Right atrium auricular region (tissue), 2 donors: ENCODE data around the gene CACNA1F. TPM values are rescaled to one million over a fixed set of nuclear protein-coding genes. Genes with fewer than 3 reads are reported as not detected.

Experiments
- DNase-seq: peaks from one replicate; pipeline ENCODE4 v3.0.0-alpha.2; 2019; ENCODE audit warnings: low spot score
- H3K27ac ChIP-seq, 2 donors: fragments of 200-600 bp; sonication (generic); 1 replicate in 1 of 2; 2 replicates in 1 of 2; pipeline ENCODE4 v1.5.1; 2016 to 2019
- H3K27me3 ChIP-seq, 2 donors: fragments of 200-600 bp; sonication (generic); one replicate each; pipeline versions ENCODE4 v1.5.1 to v1.6.0; 2017 to 2019
- H3K36me3 ChIP-seq: fragments of 200-600 bp; sonication (generic); one replicate; pipeline ENCODE4 v1.5.1; 2016
- H3K4me1 ChIP-seq, 2 donors: fragments of 200-600 bp; sonication (generic); one replicate each; pipeline versions ENCODE4 v1.5.1 to v1.6.0; 2017 to 2019
- H3K4me3 ChIP-seq, 2 donors: fragments of 200-600 bp; sonication (generic); 1 replicate in 1 of 2; 2 replicates in 1 of 2; pipeline ENCODE4 v1.5.1; 2017 to 2019; ENCODE audit warnings: mild to moderate bottlenecking in 1 of 2, moderate library complexity in 1 of 2
- H3K9me3 ChIP-seq, 2 donors: fragments of 200-600 bp; sonication (generic); one replicate each; pipeline ENCODE4 v1.5.1; 2019
- total RNA-seq, 2 donors: library from RNA; depleted of rRNA; stranded (reverse); fragments of >200 nt; gene quantifications; one replicate each; pipeline ENCODE4 v1.1.0, GENCODE V29; 2016
- TF ChIP-seq, protein P1 (sequence below), 2 donors: fragments of 200-600 bp; sonication (generic); IDR thresholded peaks; one replicate each; pipeline ENCODE4 v1.5.1; 2019; ENCODE audit warnings: antibody characterized with exemption in 2 of 2

The CACNA1F gene
- total RNA-seq, 2 donors from 2014 or later, result 0.08 to 0.11 TPM

DNA sequence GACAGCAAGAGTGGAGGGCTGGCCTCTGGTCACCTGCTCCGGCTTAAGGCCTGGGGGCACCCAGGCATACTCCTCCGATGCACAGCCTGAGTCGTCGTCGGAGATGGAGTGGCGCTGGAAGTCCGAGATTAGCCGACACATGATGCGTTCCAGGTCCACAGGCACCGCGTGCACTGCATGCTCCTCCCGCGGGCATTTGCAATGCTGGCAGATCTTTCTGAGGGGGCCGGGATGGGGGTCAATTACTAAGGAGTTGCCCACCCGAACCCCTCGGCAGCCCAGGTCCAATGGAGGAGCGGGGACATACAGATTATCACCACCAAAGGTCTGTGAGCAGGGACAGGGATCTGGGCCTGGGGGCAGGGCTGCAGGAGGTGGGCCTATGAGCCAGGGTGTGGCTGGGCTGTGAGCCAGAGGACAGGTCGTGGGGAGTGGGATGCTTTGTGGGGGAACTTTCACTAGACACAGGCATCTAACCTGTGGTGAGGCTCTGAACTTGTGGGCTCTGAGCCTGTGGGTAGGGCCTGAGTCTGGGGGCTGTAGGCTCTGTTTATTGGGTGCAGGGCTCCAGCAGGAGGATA is 49.3 kb downstream of the CACNA1F start:
- Histone ChIP-seq H3K36me3 (no peaks in the 10 kb centered on the region), H3K9me3 (no peaks in the 10 kb centered on the region), H3K4me1 (peaks cover 0 to 11% of the 10 kb centered on the region in 2 donors), H3K27ac (peak overlapping the region; percentile 36 to 81), H3K4me3 (no peak overlapping the region), H3K27me3 (no peaks in the 10 kb centered on the region)
- DNase-seq, result no peak
- TF ChIP-seq, protein P1, sequence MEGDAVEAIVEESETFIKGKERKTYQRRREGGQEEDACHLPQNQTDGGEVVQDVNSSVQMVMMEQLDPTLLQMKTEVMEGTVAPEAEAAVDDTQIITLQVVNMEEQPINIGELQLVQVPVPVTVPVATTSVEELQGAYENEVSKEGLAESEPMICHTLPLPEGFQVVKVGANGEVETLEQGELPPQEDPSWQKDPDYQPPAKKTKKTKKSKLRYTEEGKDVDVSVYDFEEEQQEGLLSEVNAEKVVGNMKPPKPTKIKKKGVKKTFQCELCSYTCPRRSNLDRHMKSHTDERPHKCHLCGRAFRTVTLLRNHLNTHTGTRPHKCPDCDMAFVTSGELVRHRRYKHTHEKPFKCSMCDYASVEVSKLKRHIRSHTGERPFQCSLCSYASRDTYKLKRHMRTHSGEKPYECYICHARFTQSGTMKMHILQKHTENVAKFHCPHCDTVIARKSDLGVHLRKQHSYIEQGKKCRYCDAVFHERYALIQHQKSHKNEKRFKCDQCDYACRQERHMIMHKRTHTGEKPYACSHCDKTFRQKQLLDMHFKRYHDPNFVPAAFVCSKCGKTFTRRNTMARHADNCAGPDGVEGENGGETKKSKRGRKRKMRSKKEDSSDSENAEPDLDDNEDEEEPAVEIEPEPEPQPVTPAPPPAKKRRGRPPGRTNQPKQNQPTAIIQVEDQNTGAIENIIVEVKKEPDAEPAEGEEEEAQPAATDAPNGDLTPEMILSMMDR (IDR thresholded peaks at IDR 0.05), result no peak

DNA sequence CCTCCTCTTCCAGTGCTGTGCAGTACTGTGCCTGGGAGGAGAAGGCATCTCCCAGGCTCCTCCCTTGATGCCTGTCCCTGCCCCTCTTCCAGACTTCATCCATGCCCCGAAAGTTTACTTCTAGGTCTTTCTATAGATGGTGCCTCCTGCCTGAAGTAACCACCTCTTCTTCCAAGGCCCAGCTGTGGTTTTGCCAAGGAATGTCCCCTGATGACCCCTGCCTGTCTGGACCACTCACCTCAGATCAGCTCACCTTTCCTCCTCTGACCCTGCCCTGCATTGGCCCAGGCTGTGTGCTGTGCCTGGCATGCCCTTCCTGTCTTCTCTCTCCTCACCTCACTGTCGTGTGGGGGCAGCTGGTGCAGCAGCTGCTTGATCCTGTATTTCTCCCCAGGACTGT is 53.8 kb downstream of the CACNA1F start:
- TF ChIP-seq, protein P1 (IDR thresholded peaks at IDR 0.05), result no peak
- peaks cover 12% of the 10 kb centered on the region for H3K36me3 ChIP-seq

DNA sequence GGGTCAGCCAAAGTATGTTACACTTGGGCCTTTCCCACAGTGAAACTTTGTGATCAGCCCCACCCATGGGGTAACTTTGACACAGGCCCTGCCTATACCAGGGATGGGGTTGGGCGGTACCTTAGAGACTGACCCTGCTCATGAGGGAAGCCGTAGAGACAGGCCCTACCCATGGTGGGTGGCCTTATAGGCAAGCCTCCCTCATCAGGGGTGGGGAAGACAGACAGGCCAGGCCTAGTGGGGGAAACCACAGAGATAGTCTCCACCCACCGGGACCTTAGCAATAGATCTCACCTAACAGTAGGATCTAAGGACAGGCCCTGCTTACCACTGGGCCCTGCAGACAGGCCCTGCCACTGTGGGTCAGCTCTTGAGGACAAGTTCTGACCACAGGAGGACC is 54.6 kb downstream of the CACNA1F start:
- no peak overlapping the region for H3K27ac ChIP-seq
- DNase-seq, result no peak
- no peaks in the 10 kb centered on the region for H3K27me3 ChIP-seq
- H3K9me3 ChIP-seq, result no peaks in the 10 kb centered on the region
- H3K4me1 ChIP-seq, result peaks cover 0 to 4% of the 10 kb centered on the region in 2 donors
- TF ChIP-seq, protein P1 (IDR thresholded peaks at IDR 0.05), result no peak
- H3K4me3 ChIP-seq, result no peak overlapping the region
- H3K36me3 ChIP-seq, result peaks cover 21% of the 10 kb centered on the region

More for the DNA sequence above, 53.8 kb downstream of the CACNA1F start:
- no peak overlapping the region for H3K4me3 ChIP-seq
- peaks cover 0 to 4% of the 10 kb centered on the region in 2 donors for H3K4me1 ChIP-seq
- no peaks in the 10 kb centered on the region for H3K9me3 ChIP-seq
- H3K27me3 ChIP-seq, result no peaks in the 10 kb centered on the region
- no peak overlapping the region for H3K27ac ChIP-seq
- no peak for DNase-seq

DNA sequence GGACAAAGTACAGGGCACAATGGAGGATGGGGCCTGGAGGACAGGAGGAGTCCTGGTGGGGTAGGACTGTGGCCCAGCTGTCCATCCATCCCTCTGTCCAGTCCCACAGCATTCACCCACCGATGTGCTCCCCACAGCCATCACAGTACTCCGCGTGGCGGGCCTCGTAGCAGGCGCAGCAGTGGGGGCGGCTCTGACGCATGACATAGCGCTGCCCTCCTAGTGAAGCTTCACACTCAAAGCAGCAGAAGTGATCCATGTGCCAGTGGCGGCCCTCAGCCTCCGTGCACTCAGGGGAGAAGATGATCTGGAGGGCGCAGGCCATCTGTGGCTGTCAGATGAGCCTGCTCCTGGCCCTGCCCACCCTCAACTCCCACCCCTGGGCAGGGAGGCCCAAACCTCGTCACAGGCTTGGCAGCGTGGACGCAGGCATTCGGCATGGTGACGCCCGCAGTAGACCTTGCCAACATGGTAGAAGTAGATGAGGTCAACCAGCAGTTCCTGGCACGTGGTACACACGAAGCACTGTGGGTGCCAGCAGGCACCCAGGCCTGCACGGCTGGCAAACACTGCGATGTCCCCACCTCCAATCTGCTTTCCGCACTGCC is 55.2 kb downstream of the CACNA1F start:
- Histone ChIP-seq H3K4me3 (no peak overlapping the region), H3K27me3 (no peaks in the 10 kb centered on the region), H3K9me3 (no peaks in the 10 kb centered on the region), H3K36me3 (peaks cover 22% of the 10 kb centered on the region), H3K27ac (no peak overlapping the region), H3K4me1 (peaks cover 0 to 9% of the 10 kb centered on the region in 2 donors)
- TF ChIP-seq, protein P1 (IDR thresholded peaks at IDR 0.05), result no peak
- no peak for DNase-seq

DNA sequence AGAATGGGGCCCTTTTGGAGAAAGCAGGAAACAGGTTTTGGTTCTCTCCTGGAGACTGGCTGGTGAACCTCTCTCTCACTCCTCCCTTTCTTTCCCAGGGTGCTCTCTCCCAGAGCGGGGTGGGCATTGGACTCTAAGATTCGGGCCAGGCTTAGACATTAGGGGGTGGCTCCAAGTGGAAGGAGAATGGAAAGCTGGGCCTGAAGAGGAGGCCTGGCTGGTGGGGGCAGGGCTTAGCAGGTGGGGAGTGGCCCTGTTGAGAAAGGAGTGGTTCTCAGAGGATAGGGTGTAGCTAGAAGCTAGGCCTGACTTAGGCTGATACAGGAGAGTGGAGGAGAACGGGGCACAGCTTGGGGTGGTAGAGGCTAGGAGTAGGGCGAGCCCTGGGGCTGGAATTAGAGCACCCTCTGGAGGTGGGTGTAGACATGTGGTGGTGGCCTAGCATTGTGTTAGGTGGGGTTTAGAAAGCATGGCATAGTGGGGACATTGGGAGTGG is 55.8 kb downstream of the CACNA1F start:
- Histone ChIP-seq H3K4me3 (no peak overlapping the region), H3K27me3 (no peaks in the 10 kb centered on the region), H3K36me3 (peaks cover 22% of the 10 kb centered on the region), H3K27ac (peak overlapping the region; percentile 48 to 53), H3K4me1 (peaks cover 0 to 12% of the 10 kb centered on the region in 2 donors), H3K9me3 (no peaks in the 10 kb centered on the region)
- no peak for DNase-seq
- TF ChIP-seq, protein P1 (IDR thresholded peaks at IDR 0.05), result peak in 1 of 2 donors; percentile 22
